Testis (tissue), 2 donors: ENCODE measurements around the gene UCK1.

Experiments
- POLR2A ChIP-seq: fragments of 450-650 bp; IDR thresholded peaks from one replicate; pipeline ENCODE4 v1.6.1; 2017; ENCODE audit warnings: antibody characterized with exemption, mild to moderate bottlenecking, moderate library complexity
- TF ChIP-seq, protein P1 (sequence below), 3 experiments: fragments of 450-650 bp in 2 of 3; fragments of 200-600 bp in 1 of 3; sonication (generic) in 1 of 3; IDR thresholded peaks; one replicate each; pipeline ENCODE4 v1.5.1; 2016 to 2019; ENCODE audit warnings: antibody characterized with exemption in 3 of 3, mild to moderate bottlenecking in 2 of 3, moderate library complexity in 1 of 3

- TF ChIP-seq, protein P1, sequence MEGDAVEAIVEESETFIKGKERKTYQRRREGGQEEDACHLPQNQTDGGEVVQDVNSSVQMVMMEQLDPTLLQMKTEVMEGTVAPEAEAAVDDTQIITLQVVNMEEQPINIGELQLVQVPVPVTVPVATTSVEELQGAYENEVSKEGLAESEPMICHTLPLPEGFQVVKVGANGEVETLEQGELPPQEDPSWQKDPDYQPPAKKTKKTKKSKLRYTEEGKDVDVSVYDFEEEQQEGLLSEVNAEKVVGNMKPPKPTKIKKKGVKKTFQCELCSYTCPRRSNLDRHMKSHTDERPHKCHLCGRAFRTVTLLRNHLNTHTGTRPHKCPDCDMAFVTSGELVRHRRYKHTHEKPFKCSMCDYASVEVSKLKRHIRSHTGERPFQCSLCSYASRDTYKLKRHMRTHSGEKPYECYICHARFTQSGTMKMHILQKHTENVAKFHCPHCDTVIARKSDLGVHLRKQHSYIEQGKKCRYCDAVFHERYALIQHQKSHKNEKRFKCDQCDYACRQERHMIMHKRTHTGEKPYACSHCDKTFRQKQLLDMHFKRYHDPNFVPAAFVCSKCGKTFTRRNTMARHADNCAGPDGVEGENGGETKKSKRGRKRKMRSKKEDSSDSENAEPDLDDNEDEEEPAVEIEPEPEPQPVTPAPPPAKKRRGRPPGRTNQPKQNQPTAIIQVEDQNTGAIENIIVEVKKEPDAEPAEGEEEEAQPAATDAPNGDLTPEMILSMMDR (IDR thresholded peaks at IDR 0.05), result no peak
- TF ChIP-seq POLR2A, result no peak
These were observed 46.4 kb downstream of the UCK1 start for GRCh38 chr9:131484560-131485185.
